Heart right ventricle (tissue), 16 donors: Measurements from ENCODE around the gene CASK. TPM values are rescaled to one million over a fixed set of nuclear protein-coding genes. Genes with fewer than 3 reads are reported as not detected.

Source experiments
- ATAC-seq, 8 donors: fragments of 200-7000 bp; cut with Tn5 transposase; one replicate each; pipeline ENCODE4 v1.9.1; 2020; ENCODE audit warnings: mild to moderate bottlenecking in 8 of 8, moderate library complexity in 8 of 8, moderate number of reproducible peaks in 1 of 8
- DNase-seq, 2 donors: peaks; one replicate each; pipeline ENCODE4 v3.0.0-alpha.2; 2020
- H3K27ac ChIP-seq, 10 donors: fragments of 200-600 bp; sonication (generic) in 2 of 10; one replicate each; pipeline versions ENCODE4 v1.5.0 to v1.8.0; 2020 to 2022; ENCODE audit warnings: mild to moderate bottlenecking in 3 of 10
- H3K27me3 ChIP-seq, 7 donors: fragments of 200-600 bp; one replicate each; pipeline ENCODE4 v1.8.0; 2021 to 2022; ENCODE audit warnings: mild to moderate bottlenecking in 2 of 7
- H3K36me3 ChIP-seq, 9 donors: fragments of 200-600 bp; sonication (generic) in 1 of 9; one replicate each; pipeline versions ENCODE4 v1.5.0 to v1.8.0; 2020 to 2022; ENCODE audit warnings: mild to moderate bottlenecking in 2 of 9
- H3K4me1 ChIP-seq, 9 donors: fragments of 200-600 bp; sonication (generic) in 1 of 9; one replicate each; pipeline versions ENCODE4 v1.5.0 to v1.8.0; 2020 to 2022; ENCODE audit warnings: mild to moderate bottlenecking in 4 of 9
- H3K4me3 ChIP-seq, 10 donors: fragments of 200-600 bp; sonication (generic) in 2 of 10; one replicate each; pipeline versions ENCODE4 v1.5.0 to v1.8.0; 2020 to 2022; ENCODE audit warnings: mild to moderate bottlenecking in 7 of 10, moderate library complexity in 2 of 10
- H3K9me3 ChIP-seq, 11 donors: fragments of 200-600 bp in 10 of 11; sonication (generic) in 2 of 11; one replicate each; pipeline versions ENCODE4 v1.5.0 to v1.8.0; 2013 to 2022; ENCODE audit warnings: mild to moderate bottlenecking in 2 of 11, control low read depth in 1 of 11, moderate library complexity in 1 of 11
- CTCF ChIP-seq, 9 donors: fragments of 200-600 bp; sonication (generic) in 2 of 9; IDR thresholded peaks; one replicate each; pipeline versions ENCODE4 v1.5.0 to v1.8.0; 2021 to 2022; ENCODE audit warnings: antibody characterized with exemption in 9 of 9, mild to moderate bottlenecking in 5 of 9, moderate library complexity in 1 of 9
- WGBS, 2 donors: extraction: QIAGEN DNeasy Blood & Tissue Kit; methylation state at CpG; one replicate each; pipeline ENCODE4 v1.1.7; 2013; ENCODE audit warnings: inconsistent platforms in 1 of 2; 5-methylcytosine and 5-hydroxymethylcytosine counted together
- intact Hi-C, 10 donors: fragments of 100-400 bp; cut with DNase I; formaldehyde crosslinking; loops; one replicate each; pipeline versions ENCODE4 v1.11.1 to v1.14.2; 2022
- polyA plus RNA-seq, 2 donors: library from polyadenylated mRNA; stranded (reverse); fragments of 200-250 nt; gene quantifications; one replicate each; pipeline ENCODE4 v1.2.3, GENCODE V29; 2013
- total RNA-seq, 10 donors: library from RNA; stranded (reverse); fragmentation: NEBNext Ultra II Directional in 3 of 10; extraction: Animal tissue kit (Norgen Biotek cat#: 25700) in 3 of 10; gene quantifications; one replicate each; pipeline versions ENCODE4 v1.2.1 to v1.2.4, GENCODE V29; 2021 to 2023
- donor health status: Arrhythmogenic right ventricular cardiomyopathy.
- donor health status: ischemic (EF 13 %, LVEDD 7.1; RV severe dilation, severe dysfunction).
- donor health status: healthy with polysubstance abuse.
- donor health status: DM: no; HTN: yes; CAD: no.
- donor health status: DM: no; HTN: no; CAD: no.
- donor health status: ischemic (EF 25% LVEDD 6.9; RV normal size, moderate dysfunction).
- donor health status: ischemic (EF 25% LVEDD 5.7; RV mildly dilated, moderate dysfunction).
- donor health status: healthy.
- donor health status: DM: yes; HTN: yes; CAD: no.
- donor health status: Ischemic cardiomyopathy.
- donor health status: ischemic (EF 35%, LVEDD 5.7; RV mildly dilated, moderate dysfunction).
- donor health status: nonischemic (EF 11% LVEDD 7.7; RV severe dilation, severe dysfunction).
- donor health status: DM: yes; HTN: yes; CAD: no.
- donor health status: PGD.
- donor health status: ischemic (EF 29% LVEDD 5.4; RV normal size, mild dysfunction).
- donor health status: nonischemic (EF 23%, LVEDD 6.1; RV moderate dilation, normal function).

CASK gene
- total and polyA plus RNA-seq, 12 donors: 2.2 to 20.7 (median 12.7) TPM

DNA sequence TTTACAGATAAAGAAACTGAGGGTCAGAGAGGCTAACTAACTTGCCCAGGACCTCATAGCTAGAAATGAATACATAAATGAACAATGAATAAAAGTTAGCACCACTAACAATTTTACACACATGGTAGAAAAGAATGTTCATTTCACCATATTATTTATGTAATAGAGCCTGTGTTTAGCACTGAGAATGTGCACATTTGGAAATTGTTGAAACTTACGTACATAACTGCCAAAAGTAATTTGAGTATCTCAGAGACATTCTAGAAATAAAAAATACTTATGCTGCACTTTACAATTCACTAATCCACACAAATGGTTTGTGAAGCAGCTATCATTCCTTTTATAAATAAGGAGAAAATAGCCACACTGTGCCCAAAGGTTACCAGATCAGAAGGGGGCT is 9.9 kb downstream of the CASK start:
- no peaks in the 10 kb centered on the region for H3K36me3 ChIP-seq
- ATAC-seq (no peak), DNase-seq (no peak)
- peaks cover 0 to 11% (median 0%) of the 10 kb centered on the region in 9 donors for H3K4me1 ChIP-seq
- intact Hi-C loops: no loop called here
- peaks cover 0 to 14% (median 0%) of the 10 kb centered on the region in 7 donors for H3K27me3 ChIP-seq
- no peak for TF ChIP-seq CTCF (IDR thresholded peaks at IDR 0.05)
- no peaks in the 10 kb centered on the region for H3K9me3 ChIP-seq
- no peak overlapping the region for H3K27ac ChIP-seq
- 71 to 73% methylated on average over 1 of the region's 1 CpG for WGBS, 2 donors
- H3K4me3 ChIP-seq: no peak overlapping the region

DNA sequence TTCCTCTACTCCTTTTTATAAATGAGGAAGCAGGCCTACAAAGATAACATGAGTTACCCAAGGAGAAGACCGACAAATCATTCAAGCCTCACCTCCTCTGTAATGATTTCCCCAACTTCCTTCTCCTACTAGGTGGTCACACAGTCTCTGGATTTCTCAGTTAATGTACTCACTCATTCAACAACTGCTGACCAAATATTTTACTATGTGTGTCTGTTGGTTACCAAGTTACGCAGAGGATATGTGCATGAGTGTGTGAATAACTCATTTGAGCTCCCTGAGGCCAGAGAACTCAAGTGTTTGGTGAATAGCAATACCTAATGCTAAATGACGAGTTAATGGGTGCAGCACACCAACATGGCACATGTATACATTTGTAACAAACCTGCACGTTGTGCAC is 10.4 kb downstream of the CASK start:
- no peak overlapping the region for H3K27ac ChIP-seq
- intact Hi-C loops: no loop called here
- DNase-seq: no peak
- no peak for ATAC-seq
- H3K4me3 ChIP-seq: no peak overlapping the region
- H3K27me3 ChIP-seq: peaks cover 0 to 11% (median 0%) of the 10 kb centered on the region in 7 donors
- no peak for TF ChIP-seq CTCF (IDR thresholded peaks at IDR 0.05)
- 94% methylated on average over 4 of the region's 4 CpGs for WGBS, 2 donors
- no peaks in the 10 kb centered on the region for H3K9me3 ChIP-seq
- H3K4me1 ChIP-seq: peaks cover 0 to 11% (median 0%) of the 10 kb centered on the region in 9 donors
- H3K36me3 ChIP-seq: no peaks in the 10 kb centered on the region

DNA sequence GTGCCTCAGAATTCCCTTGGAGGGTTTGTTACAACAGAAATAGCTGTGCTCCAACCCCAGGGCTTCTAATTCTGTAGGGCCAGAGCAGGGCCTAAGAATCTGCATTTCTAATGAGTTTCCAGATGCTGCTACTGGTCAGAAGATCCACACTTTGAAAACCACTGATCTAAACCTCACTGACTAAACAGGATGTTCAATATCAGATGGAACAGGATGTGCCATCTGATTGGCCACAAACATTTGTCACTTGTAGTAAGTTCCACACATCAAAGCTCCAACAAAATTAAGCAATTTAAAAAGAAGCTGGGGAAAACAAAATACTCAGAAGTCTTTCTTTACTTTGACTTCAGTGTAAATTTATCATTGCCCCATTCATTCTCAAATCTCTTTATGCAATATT is 14.3 kb downstream of the CASK start:
- Histone ChIP-seq H3K27ac (no peak overlapping the region), H3K4me1 (peaks cover 0 to 11% (median 0%) of the 10 kb centered on the region in 9 donors), H3K36me3 (no peaks in the 10 kb centered on the region), H3K27me3 (peaks cover 0 to 7% (median 0%) of the 10 kb centered on the region in 7 donors), H3K9me3 (no peaks in the 10 kb centered on the region), H3K4me3 (no peak overlapping the region)
- DNase-seq (no peak), ATAC-seq (no peak)
- TF ChIP-seq CTCF (IDR thresholded peaks at IDR 0.05): no peak
- intact Hi-C loops: no loop called here

- WGBS, 2 donors: 97 to 99% methylated on average over 3 of the region's 3 CpGs
- ATAC-seq (no peak), DNase-seq (no peak)
- Histone ChIP-seq H3K4me3 (no peak overlapping the region), H3K4me1 (peaks cover 0 to 8% (median 0%) of the 10 kb centered on the region in 9 donors), H3K27me3 (no peaks in the 10 kb centered on the region), H3K36me3 (no peaks in the 10 kb centered on the region), H3K27ac (no peak overlapping the region), H3K9me3 (no peaks in the 10 kb centered on the region)
- TF ChIP-seq CTCF (IDR thresholded peaks at IDR 0.05): no peak
- intact Hi-C loops: no loop called here
These were observed 16.7 kb downstream of the CASK start for GRCh38 chrX:41906515-41907187.
